HG03460 (cell line): Measurements from ENCODE around the gene LAMB1.
"Not testable (repeated sequence)": the region's sequence is repeated elsewhere in the genome, so short reads cannot be mapped to it uniquely, and the experiment has no call there.

Experiments
- ATAC-seq: cut with Tn5 transposase; IDR thresholded peaks from one replicate; pipeline ENCODE4 v1.9.1; 2021; ENCODE audit not compliant: unreplicated experiment

Gene LAMB1

GRCh38 chr7:108002726-108003598 is at the start of gene LAMB1:
LAMB1 (minus strand) TSS chr7:108003161; CDS start chr7:108002885, 276 bp downstream.
- ATAC-seq: no peak

GRCh38 chr7:108051454-108051853 is 48.5 kb upstream of the LAMB1 start:
- ATAC-seq: no peak

- no peak for ATAC-seq
These were observed 47.0 kb upstream of the LAMB1 start for GRCh38 chr7:108049962-108050361.

GRCh38 chr7:108048422-108048821 is 45.5 kb upstream of the LAMB1 start:
- no peak for ATAC-seq

- ATAC-seq: no peak
These were observed 44.1 kb upstream of the LAMB1 start for GRCh38 chr7:108046952-108047506.

- no peak for ATAC-seq
These were observed 42.7 kb upstream of the LAMB1 start for GRCh38 chr7:108045669-108046068.

GRCh38 chr7:108045154-108045553 is 42.2 kb upstream of the LAMB1 start:
- no peak for ATAC-seq

- ATAC-seq: no peak
These were observed 41.4 kb upstream of the LAMB1 start for GRCh38 chr7:108044345-108044744.

- no peak for ATAC-seq
These were observed 36.0 kb upstream of the LAMB1 start for GRCh38 chr7:108038986-108039385.

- no peak for ATAC-seq
These were observed 34.8 kb upstream of the LAMB1 start for GRCh38 chr7:108037741-108038140.

- no peak for ATAC-seq
These were observed 34.2 kb upstream of the LAMB1 start for GRCh38 chr7:108037140-108037539.

GRCh38 chr7:108034586-108034985 is 31.6 kb upstream of the LAMB1 start:
- no peak for ATAC-seq

- ATAC-seq: no peak
These were observed 31.0 kb upstream of the LAMB1 start for GRCh38 chr7:108033776-108034497.

- ATAC-seq: not testable (repeated sequence)
These were observed 30.3 kb upstream of the LAMB1 start for GRCh38 chr7:108033309-108033708.

- no peak for ATAC-seq
These were observed 27.6 kb upstream of the LAMB1 start for GRCh38 chr7:108030516-108030915.

GRCh38 chr7:108029034-108029433 is 26.1 kb upstream of the LAMB1 start:
- no peak for ATAC-seq

- ATAC-seq: no peak
These were observed 25.1 kb upstream of the LAMB1 start for GRCh38 chr7:108028111-108028510.

GRCh38 chr7:108027239-108027638 is 24.3 kb upstream of the LAMB1 start:
- ATAC-seq: no peak

- ATAC-seq: no peak
These were observed 23.7 kb upstream of the LAMB1 start for GRCh38 chr7:108026647-108027046.

- no peak for ATAC-seq
These were observed 23.2 kb upstream of the LAMB1 start for GRCh38 chr7:108026116-108026515.

- no peak for ATAC-seq
These were observed 21.6 kb upstream of the LAMB1 start for GRCh38 chr7:108024538-108024937.

- ATAC-seq: no peak
These were observed 17.6 kb upstream of the LAMB1 start for GRCh38 chr7:108020585-108020984.
